Thyroid gland (tissue), 4 donors: Measurements from ENCODE around the gene TMC2.

Experiments
- POLR2A ChIP-seq, 2 donors: fragments of 450-650 bp; IDR thresholded peaks; one replicate each; pipeline ENCODE4 v1.6.1; 2017; ENCODE audit warnings: antibody characterized with exemption in 2 of 2, mild to moderate bottlenecking in 2 of 2, moderate library complexity in 1 of 2
- TF ChIP-seq, protein P1 (sequence below), 6 experiments: fragments of 200-600 bp in 3 of 6; fragments of 450-650 bp in 3 of 6; sonication (generic) in 3 of 6; IDR thresholded peaks; one replicate each; pipeline ENCODE4 v1.5.1; 2016 to 2019; ENCODE audit warnings: antibody characterized with exemption in 6 of 6, mild to moderate bottlenecking in 2 of 6, inconsistent platforms in 1 of 6, moderate library complexity in 1 of 6

DNA sequence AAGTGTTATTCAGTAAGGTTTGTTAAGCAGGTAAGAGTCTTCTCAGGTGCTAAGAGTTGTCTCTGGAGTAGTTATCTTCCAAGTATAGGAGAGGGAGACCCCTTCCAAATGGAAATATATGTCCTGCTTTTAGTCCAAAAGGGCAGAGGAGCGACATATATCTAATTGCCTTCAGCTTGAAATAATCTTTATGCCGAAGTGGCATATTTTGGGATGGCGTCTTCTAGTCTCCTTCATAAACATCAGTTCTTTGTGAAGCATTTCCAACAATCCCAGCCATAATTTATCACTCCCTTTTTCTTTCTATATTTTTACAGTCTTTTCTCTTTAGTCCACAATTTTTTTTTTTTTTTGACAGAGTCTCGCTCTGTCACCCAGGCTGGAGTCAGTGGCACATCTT is 6.0 kb downstream of the TMC2 start:
- TF ChIP-seq, protein P1, sequence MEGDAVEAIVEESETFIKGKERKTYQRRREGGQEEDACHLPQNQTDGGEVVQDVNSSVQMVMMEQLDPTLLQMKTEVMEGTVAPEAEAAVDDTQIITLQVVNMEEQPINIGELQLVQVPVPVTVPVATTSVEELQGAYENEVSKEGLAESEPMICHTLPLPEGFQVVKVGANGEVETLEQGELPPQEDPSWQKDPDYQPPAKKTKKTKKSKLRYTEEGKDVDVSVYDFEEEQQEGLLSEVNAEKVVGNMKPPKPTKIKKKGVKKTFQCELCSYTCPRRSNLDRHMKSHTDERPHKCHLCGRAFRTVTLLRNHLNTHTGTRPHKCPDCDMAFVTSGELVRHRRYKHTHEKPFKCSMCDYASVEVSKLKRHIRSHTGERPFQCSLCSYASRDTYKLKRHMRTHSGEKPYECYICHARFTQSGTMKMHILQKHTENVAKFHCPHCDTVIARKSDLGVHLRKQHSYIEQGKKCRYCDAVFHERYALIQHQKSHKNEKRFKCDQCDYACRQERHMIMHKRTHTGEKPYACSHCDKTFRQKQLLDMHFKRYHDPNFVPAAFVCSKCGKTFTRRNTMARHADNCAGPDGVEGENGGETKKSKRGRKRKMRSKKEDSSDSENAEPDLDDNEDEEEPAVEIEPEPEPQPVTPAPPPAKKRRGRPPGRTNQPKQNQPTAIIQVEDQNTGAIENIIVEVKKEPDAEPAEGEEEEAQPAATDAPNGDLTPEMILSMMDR (IDR thresholded peaks at IDR 0.05), result no peak
- no peak for TF ChIP-seq POLR2A (IDR thresholded peaks at IDR 0.05)
